ENCODE data around the gene GFM1. TPM values are rescaled to one million over a fixed set of nuclear protein-coding genes. Genes with fewer than 3 reads are reported as not detected.
A peak's percentile ranks its signal among the peaks of the same experiment; 100 is the strongest.

The GFM1 gene
- total RNA-seq = 51.2 and 55.3 TPM in 2 replicates

- FAIRE-seq (peak; percentile 13), DNase-seq (ENCODE audit: low read depth) (peak; percentile 90)
- Histone ChIP-seq H3K4me3 (ENCODE audit: low read depth, low read length) (peak within 1 kb of the TSS; percentile 77), H3K36me3 (ENCODE audit: control insufficient read depth, insufficient read depth, low read length) (no peaks in the 10 kb centered on the region), H3K27me3 (ENCODE audit: control insufficient read depth, insufficient read depth, low read length) (no peaks in the 10 kb centered on the region)
- peak; percentile 97 for TF ChIP-seq CTCF (IDR thresholded peaks at IDR 0.05; ENCODE audit: insufficient read depth, low read length, severe bottlenecking)
Observed at GRCh38 chr3:158644345-158644908, at the start of gene GFM1. Gene GFM1 (plus strand): TSS chr3:158644527. CDS start chr3:158644635, 108 bp downstream.

- Histone ChIP-seq H3K36me3 (ENCODE audit: control insufficient read depth, insufficient read depth, low read length) (no peaks in the 10 kb centered on the region), H3K27me3 (ENCODE audit: control insufficient read depth, insufficient read depth, low read length) (no peaks in the 10 kb centered on the region), H3K4me3 (ENCODE audit: low read depth, low read length) (no peak overlapping the region)
- FAIRE-seq = no peak
- TF ChIP-seq CTCF (IDR thresholded peaks at IDR 0.05; ENCODE audit: insufficient read depth, low read length, severe bottlenecking) = no peak
- no peak for DNase-seq (ENCODE audit: low read depth)
Observed at GRCh38 chr3:158600787-158601186, 43.5 kb upstream of the GFM1 start.

- no peak for FAIRE-seq
Observed at GRCh38 chr3:158602227-158602626, 42.1 kb upstream of the GFM1 start.

GRCh38 chr3:158617982-158618875, 26.1 kb upstream of the GFM1 start:
- Histone ChIP-seq H3K36me3 (ENCODE audit: control insufficient read depth, insufficient read depth, low read length) (no peaks in the 10 kb centered on the region), H3K4me3 (ENCODE audit: low read depth, low read length) (no peak overlapping the region), H3K27me3 (ENCODE audit: control insufficient read depth, insufficient read depth, low read length) (no peaks in the 10 kb centered on the region)
- FAIRE-seq = no peak
- DNase-seq (ENCODE audit: low read depth) = no peak
- TF ChIP-seq CTCF (IDR thresholded peaks at IDR 0.05; ENCODE audit: insufficient read depth, low read length, severe bottlenecking) = no peak

More at GRCh38 chr3:158602227-158602626, 42.1 kb upstream of the GFM1 start:
- H3K4me3 ChIP-seq (ENCODE audit: low read depth, low read length) = no peak overlapping the region
- no peaks in the 10 kb centered on the region for H3K36me3 ChIP-seq (ENCODE audit: control insufficient read depth, insufficient read depth, low read length)
- H3K27me3 ChIP-seq (ENCODE audit: control insufficient read depth, insufficient read depth, low read length) = no peaks in the 10 kb centered on the region
- DNase-seq (ENCODE audit: low read depth) = no peak
- no peak for TF ChIP-seq CTCF (IDR thresholded peaks at IDR 0.05; ENCODE audit: insufficient read depth, low read length, severe bottlenecking)

GRCh38 chr3:158625881-158626280, 18.4 kb upstream of the GFM1 start:
- Histone ChIP-seq H3K4me3 (ENCODE audit: low read depth, low read length) (no peak overlapping the region), H3K27me3 (ENCODE audit: control insufficient read depth, insufficient read depth, low read length) (no peaks in the 10 kb centered on the region), H3K36me3 (ENCODE audit: control insufficient read depth, insufficient read depth, low read length) (no peaks in the 10 kb centered on the region)
- DNase-seq (ENCODE audit: low read depth) (no peak), FAIRE-seq (no peak)
- TF ChIP-seq CTCF (IDR thresholded peaks at IDR 0.05; ENCODE audit: insufficient read depth, low read length, severe bottlenecking) = no peak
